ENCODE measurements around the gene CLIC3.

DNA sequence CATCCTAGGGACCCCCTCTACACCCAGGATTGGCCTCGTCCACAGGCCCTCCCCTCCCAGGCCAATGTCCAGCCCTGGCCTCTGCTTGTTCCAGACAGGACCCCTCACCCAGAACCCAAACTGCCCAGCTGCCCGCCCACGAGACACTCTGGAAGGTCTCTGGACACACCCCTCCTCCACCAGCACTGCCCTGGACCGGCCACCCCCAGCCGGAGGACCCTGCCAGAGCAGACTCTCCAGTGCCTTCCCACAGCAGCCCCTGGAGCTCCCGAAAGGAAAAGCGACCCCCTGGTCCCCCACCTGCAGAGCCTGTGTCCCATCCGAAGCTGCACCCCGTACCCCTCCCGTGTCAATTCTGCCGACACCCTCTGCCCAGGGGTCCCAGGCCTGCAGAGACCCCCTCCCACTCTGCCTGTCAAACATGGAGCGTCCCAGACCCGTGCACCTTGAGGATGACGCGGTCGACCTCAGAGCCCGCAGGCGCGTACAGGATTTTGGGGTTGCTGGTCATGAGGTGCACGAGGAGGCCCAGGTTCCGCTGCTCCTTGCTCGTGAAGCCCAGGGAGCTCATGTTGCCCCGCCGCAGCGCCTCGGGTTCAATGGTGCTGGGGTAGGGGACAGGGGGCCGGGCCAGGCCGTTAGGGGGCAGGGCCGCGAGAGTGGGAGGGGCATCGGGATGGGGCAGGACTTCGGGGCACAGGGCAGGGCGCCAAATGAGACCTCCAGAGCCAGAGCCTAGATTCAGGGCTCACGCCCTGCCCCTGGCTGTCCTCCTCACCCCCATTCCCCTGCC is 23.7 kb upstream of the CLIC3 start:
- TF ChIP-seq, protein P1, sequence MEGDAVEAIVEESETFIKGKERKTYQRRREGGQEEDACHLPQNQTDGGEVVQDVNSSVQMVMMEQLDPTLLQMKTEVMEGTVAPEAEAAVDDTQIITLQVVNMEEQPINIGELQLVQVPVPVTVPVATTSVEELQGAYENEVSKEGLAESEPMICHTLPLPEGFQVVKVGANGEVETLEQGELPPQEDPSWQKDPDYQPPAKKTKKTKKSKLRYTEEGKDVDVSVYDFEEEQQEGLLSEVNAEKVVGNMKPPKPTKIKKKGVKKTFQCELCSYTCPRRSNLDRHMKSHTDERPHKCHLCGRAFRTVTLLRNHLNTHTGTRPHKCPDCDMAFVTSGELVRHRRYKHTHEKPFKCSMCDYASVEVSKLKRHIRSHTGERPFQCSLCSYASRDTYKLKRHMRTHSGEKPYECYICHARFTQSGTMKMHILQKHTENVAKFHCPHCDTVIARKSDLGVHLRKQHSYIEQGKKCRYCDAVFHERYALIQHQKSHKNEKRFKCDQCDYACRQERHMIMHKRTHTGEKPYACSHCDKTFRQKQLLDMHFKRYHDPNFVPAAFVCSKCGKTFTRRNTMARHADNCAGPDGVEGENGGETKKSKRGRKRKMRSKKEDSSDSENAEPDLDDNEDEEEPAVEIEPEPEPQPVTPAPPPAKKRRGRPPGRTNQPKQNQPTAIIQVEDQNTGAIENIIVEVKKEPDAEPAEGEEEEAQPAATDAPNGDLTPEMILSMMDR (IDR thresholded peaks at IDR 0.05; ENCODE audit: low read length), result no peak
- no peak for TF ChIP-seq EZH2 (IDR thresholded peaks at IDR 0.05; ENCODE audit: borderline replicate concordance, low read length)
